Duodenal mucosa (tissue), 2 donors: ENCODE measurements around the gene SPO11.
A peak's percentile ranks its signal among the peaks of the same experiment; 100 is the strongest.

Experiments used
- H3K27ac ChIP-seq: one replicate; pipeline ENCODE4 v1.7.0; 2013; ENCODE audit warnings: low read depth, low read length
- H3K27me3 ChIP-seq, 2 donors: one replicate each; pipeline ENCODE4 v1.7.0; 2013; ENCODE audit warnings: low read length in 2 of 2, control low read depth in 1 of 2; ENCODE audit not compliant: insufficient read depth in 2 of 2, control insufficient read depth in 1 of 2
- H3K36me3 ChIP-seq, 2 donors: one replicate each; pipeline ENCODE4 v1.7.0; 2013; ENCODE audit warnings: low read length in 2 of 2, control low read depth in 1 of 2; ENCODE audit not compliant: insufficient read depth in 2 of 2, control insufficient read depth in 1 of 2
- H3K4me1 ChIP-seq, 2 donors: one replicate each; pipeline ENCODE4 v1.7.0; 2013; ENCODE audit warnings: low read length in 2 of 2, control low read depth in 1 of 2; ENCODE audit not compliant: insufficient read depth in 2 of 2, control insufficient read depth in 1 of 2
- H3K4me3 ChIP-seq, 2 donors: one replicate each; pipeline ENCODE4 v1.7.0; 2013; ENCODE audit warnings: low read length in 2 of 2, low read depth in 1 of 2
- H3K9ac ChIP-seq, 2 donors: one replicate each; pipeline ENCODE4 v1.7.0; 2013; ENCODE audit warnings: low read length in 2 of 2, low read depth in 1 of 2
- H3K9me3 ChIP-seq, 2 donors: one replicate each; pipeline ENCODE4 v1.7.0; 2013; ENCODE audit warnings: low read length in 2 of 2, control low read depth in 1 of 2; ENCODE audit not compliant: control insufficient read depth in 1 of 2

SPO11 gene

GRCh38 chr20:57372581-57373350 is 43.2 kb downstream of the SPO11 start:
- no peak overlapping the region for H3K4me3 ChIP-seq
- H3K36me3 ChIP-seq = peaks cover 60 to 95% of the 10 kb centered on the region in 2 donors
- H3K9ac ChIP-seq = no peak overlapping the region
- H3K9me3 ChIP-seq = no peaks in the 10 kb centered on the region
- no peak overlapping the region for H3K27ac ChIP-seq
- no peaks in the 10 kb centered on the region for H3K27me3 ChIP-seq
- no peaks in the 10 kb centered on the region for H3K4me1 ChIP-seq

- H3K4me3 ChIP-seq = no peak overlapping the region
- H3K4me1 ChIP-seq = no peaks in the 10 kb centered on the region
- H3K27ac ChIP-seq = no peak overlapping the region
- H3K27me3 ChIP-seq = no peaks in the 10 kb centered on the region
- peaks cover 49 to 92% of the 10 kb centered on the region in 2 donors for H3K36me3 ChIP-seq
- H3K9ac ChIP-seq = no peak overlapping the region
- no peaks in the 10 kb centered on the region for H3K9me3 ChIP-seq
Observed at GRCh38 chr20:57374343-57374930, 44.8 kb downstream of the SPO11 start.

GRCh38 chr20:57374931-57375651 is 45.5 kb downstream of the SPO11 start:
- Histone ChIP-seq H3K9ac (no peak overlapping the region), H3K4me1 (no peaks in the 10 kb centered on the region), H3K4me3 (peak overlapping the region in 1 of 2 donors; percentile 34), H3K27me3 (no peaks in the 10 kb centered on the region), H3K27ac (no peak overlapping the region), H3K36me3 (peaks cover 44 to 92% of the 10 kb centered on the region in 2 donors), H3K9me3 (no peaks in the 10 kb centered on the region)

DNA sequence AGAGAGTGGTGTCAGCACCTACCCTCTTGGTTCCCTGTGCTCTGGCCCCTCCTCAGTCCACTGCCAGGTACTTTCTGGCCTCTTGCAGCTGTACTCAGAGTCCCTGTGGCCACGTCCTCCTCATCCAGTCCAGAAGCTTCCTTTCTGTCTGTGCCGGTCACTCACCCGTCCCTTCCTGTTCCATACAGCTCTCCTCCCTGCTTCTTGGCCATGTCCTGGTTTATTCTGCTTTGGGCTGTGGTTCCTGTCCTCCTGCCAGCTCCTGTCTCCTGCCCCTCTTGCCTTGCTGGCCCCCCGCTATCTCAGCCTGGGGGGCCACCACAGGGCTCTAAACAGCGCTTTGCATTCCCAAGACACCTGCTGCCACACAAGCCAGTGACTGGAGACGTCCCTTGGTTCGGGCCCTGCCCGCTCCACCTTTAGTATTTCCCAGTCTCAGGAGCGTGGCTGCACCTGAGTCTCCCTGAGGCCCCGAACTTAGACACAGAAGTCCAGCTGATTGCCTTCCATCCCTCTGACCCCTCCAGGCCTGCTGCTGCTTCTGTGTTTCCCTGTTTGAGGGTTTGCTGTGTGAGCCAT is 46.1 kb downstream of the SPO11 start:
- Histone ChIP-seq H3K27ac (no peak overlapping the region), H3K4me3 (no peak overlapping the region), H3K27me3 (no peaks in the 10 kb centered on the region), H3K36me3 (peaks cover 38 to 92% of the 10 kb centered on the region in 2 donors), H3K9ac (no peak overlapping the region), H3K4me1 (no peaks in the 10 kb centered on the region), H3K9me3 (no peaks in the 10 kb centered on the region)

DNA sequence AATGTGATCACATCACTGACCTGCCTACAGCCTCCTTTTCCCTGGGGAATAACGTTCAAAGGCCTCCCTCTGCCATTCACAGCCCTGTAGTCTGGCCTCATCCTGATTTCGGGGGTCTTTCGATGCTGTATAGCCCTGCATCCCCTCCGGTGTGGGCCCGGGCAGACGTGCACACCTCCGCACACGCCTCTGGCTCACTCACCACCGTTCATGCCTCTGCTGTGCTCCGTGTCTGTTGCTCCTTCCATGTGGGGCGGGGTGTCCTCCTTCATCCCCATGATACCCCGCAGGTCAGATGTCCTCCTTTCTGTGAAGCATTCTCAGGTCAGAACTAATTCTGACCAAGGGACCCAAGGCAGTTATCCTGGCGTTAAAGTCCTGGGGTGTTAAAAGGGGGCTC is 47.7 kb downstream of the SPO11 start:
- H3K36me3 ChIP-seq = peaks cover 24 to 78% of the 10 kb centered on the region in 2 donors
- no peaks in the 10 kb centered on the region for H3K9me3 ChIP-seq
- H3K4me3 ChIP-seq = no peak overlapping the region
- H3K27me3 ChIP-seq = no peaks in the 10 kb centered on the region
- no peak overlapping the region for H3K9ac ChIP-seq
- no peak overlapping the region for H3K27ac ChIP-seq
- no peaks in the 10 kb centered on the region for H3K4me1 ChIP-seq

GRCh38 chr20:57378107-57378506 is 48.5 kb downstream of the SPO11 start:
- no peaks in the 10 kb centered on the region for H3K27me3 ChIP-seq
- H3K27ac ChIP-seq = no peak overlapping the region
- H3K4me3 ChIP-seq = no peak overlapping the region
- H3K9ac ChIP-seq = no peak overlapping the region
- no peaks in the 10 kb centered on the region for H3K9me3 ChIP-seq
- H3K4me1 ChIP-seq = no peaks in the 10 kb centered on the region
- peaks cover 24 to 71% of the 10 kb centered on the region in 2 donors for H3K36me3 ChIP-seq

- H3K36me3 ChIP-seq = peaks cover 20 to 64% of the 10 kb centered on the region in 2 donors
- no peaks in the 10 kb centered on the region for H3K27me3 ChIP-seq
- H3K4me1 ChIP-seq = no peaks in the 10 kb centered on the region
- H3K9me3 ChIP-seq = no peaks in the 10 kb centered on the region
- no peak overlapping the region for H3K27ac ChIP-seq
- H3K9ac ChIP-seq = no peak overlapping the region
- H3K4me3 ChIP-seq = no peak overlapping the region
Observed at GRCh38 chr20:57378646-57379262, 49.2 kb downstream of the SPO11 start.

GRCh38 chr20:57379263-57379647 is 49.7 kb downstream of the SPO11 start:
- H3K27ac ChIP-seq = no peak overlapping the region
- H3K27me3 ChIP-seq = no peaks in the 10 kb centered on the region
- H3K4me1 ChIP-seq = no peaks in the 10 kb centered on the region
- peaks cover 16 to 63% of the 10 kb centered on the region in 2 donors for H3K36me3 ChIP-seq
- H3K9me3 ChIP-seq = no peaks in the 10 kb centered on the region
- H3K4me3 ChIP-seq = no peak overlapping the region
- H3K9ac ChIP-seq = no peak overlapping the region

GRCh38 chr20:57380081-57380750 is 50.6 kb downstream of the SPO11 start:
- Histone ChIP-seq H3K9ac (no peak overlapping the region), H3K9me3 (no peaks in the 10 kb centered on the region), H3K36me3 (peaks cover 8 to 58% of the 10 kb centered on the region in 2 donors), H3K27me3 (no peaks in the 10 kb centered on the region), H3K27ac (no peak overlapping the region), H3K4me3 (no peak overlapping the region), H3K4me1 (no peaks in the 10 kb centered on the region)
